PC-3 (cell line): ENCODE measurements around the gene REPS2. TPM values are rescaled to one million over a fixed set of nuclear protein-coding genes. Genes with fewer than 3 reads are reported as not detected.
A peak's percentile ranks its signal among the peaks of the same experiment; 100 is the strongest.

Experiments used
- ATAC-seq: fragments of 200-7000 bp; cut with Tn5 transposase; 2 replicates; pipeline ENCODE4 v1.9.1; 2020; ENCODE audit warnings: mild to moderate bottlenecking, moderate library complexity
- BruUV-seq: library from RNA; stranded (reverse); fragments of 400-500 nt; replicated peaks from 2 replicates; lab custom pipeline; 2021; lab: Mats Ljungman, UMichigan
- CTCF ChIA-PET: fragments of 300-600 bp; sonication (Branson Sonifier 250); formaldehyde crosslinking; loops from one replicate; lab custom pipeline; 2022; ENCODE audit warnings: antibody characterized with exemption; lab: Charles Lee
- POLR2A ChIA-PET: fragments of 300-600 bp; sonication (Branson Sonifier 250); formaldehyde crosslinking; loops from one replicate; lab custom pipeline; 2022; ENCODE audit warnings: antibody characterized with exemption; ENCODE audit not compliant: unreplicated experiment; lab: Charles Lee
- DNase-seq: peaks from one replicate; pipeline ENCODE4 v3.0.0-alpha.2; 2015
- H2AFZ ChIP-seq: fragments of 300-600 bp; sonication (generic); 2 replicates; pipeline ENCODE4 v1.6.0; 2016; ENCODE audit warnings: antibody characterized with exemption, low read length
- H3F3A ChIP-seq: fragments of 300-600 bp; sonication (generic); one replicate; pipeline ENCODE4 v1.6.0; 2017; ENCODE audit warnings: antibody characterized with exemption, low read length, control low read depth, mild to moderate bottlenecking; ENCODE audit not compliant: unreplicated experiment
- H3K27ac ChIP-seq: fragments of 300-600 bp; sonication (generic); 2 replicates; pipeline ENCODE4 v1.5.1; 2016; ENCODE audit warnings: mild to moderate bottlenecking, low read length
- H3K27me3 ChIP-seq: fragments of 300-600 bp; sonication (generic); 2 replicates; pipeline ENCODE4 v1.6.1; 2016; ENCODE audit warnings: low read length, mixed read lengths
- H3K36me3 ChIP-seq: fragments of 300-600 bp; sonication (generic); 2 replicates; pipeline ENCODE4 v1.6.1; 2016; ENCODE audit warnings: low read depth, mixed run types, low read length, mixed read lengths
- H3K4me1 ChIP-seq: fragments of 300-600 bp; sonication (generic); 2 replicates; pipeline ENCODE4 v1.5.1; 2016; ENCODE audit warnings: low read length; ENCODE audit not compliant: insufficient read depth
- H3K4me2 ChIP-seq: fragments of 300-600 bp; sonication (generic); 2 replicates; pipeline ENCODE4 v1.6.0; 2016; ENCODE audit warnings: low read length
- H3K4me3 ChIP-seq: fragments of 300-600 bp; sonication (generic); 2 replicates; pipeline ENCODE4 v1.5.1; 2016; ENCODE audit warnings: mild to moderate bottlenecking, low read length, mixed read lengths
- H3K79me2 ChIP-seq: fragments of 300-600 bp; sonication (generic); 2 replicates; pipeline ENCODE4 v1.6.1; 2017; ENCODE audit warnings: low read length, mixed read lengths
- H3K9ac ChIP-seq: fragments of 300-600 bp; sonication (generic); 2 replicates; pipeline ENCODE4 v1.6.0; 2016; ENCODE audit warnings: mild to moderate bottlenecking, low read length
- H3K9me2 ChIP-seq: fragments of 300-600 bp; sonication (generic); replicated peaks from 2 replicates; pipeline ENCODE4 v1.6.1; 2016; ENCODE audit warnings: mixed run types, low read length, mixed read lengths
- H3K9me3 ChIP-seq: fragments of 300-600 bp; sonication (generic); 2 replicates; pipeline ENCODE4 v1.6.1; 2016; ENCODE audit warnings: low read length, mixed read lengths
- H4K20me1 ChIP-seq: fragments of 300-600 bp; sonication (generic); 2 replicates; pipeline ENCODE4 v1.6.1; 2016; ENCODE audit warnings: low read length, mixed read lengths
- CTCF ChIP-seq: fragments of 300-600 bp; sonication (generic); conservative IDR thresholded peaks from 2 replicates; pipeline ENCODE4 v1.5.1; 2017; ENCODE audit warnings: antibody characterized with exemption, low read depth, mild to moderate bottlenecking, low read length
- EZH2 ChIP-seq: fragments of 300-600 bp; sonication (generic); IDR thresholded peaks from one replicate; pipeline ENCODE4 v1.6.1; 2017; ENCODE audit warnings: antibody characterized with exemption, mild to moderate bottlenecking, low read length; ENCODE audit not compliant: unreplicated experiment
- EZH2phosphoT487 ChIP-seq: fragments of 300-600 bp; sonication (generic); IDR thresholded peaks from 2 replicates; pipeline ENCODE4 v1.6.1; 2018; ENCODE audit warnings: mild to moderate bottlenecking, antibody characterized with exemption, low read length, borderline replicate concordance
- intact Hi-C: fragments of 100-400 bp; cut with micrococcal nuclease; formaldehyde crosslinking; loops from 2 replicates; pipeline ENCODE4 v1.9.0; 2023
- total RNA-seq: library from RNA; depleted of rRNA; stranded (reverse); fragments of >200 nt; gene quantifications from 2 replicates; pipeline ENCODE4 v1.2.3, GENCODE V29; 2014

The REPS2 gene
- total RNA-seq, 1 experiment from 2014 or later = 6.3 TPM

DNA sequence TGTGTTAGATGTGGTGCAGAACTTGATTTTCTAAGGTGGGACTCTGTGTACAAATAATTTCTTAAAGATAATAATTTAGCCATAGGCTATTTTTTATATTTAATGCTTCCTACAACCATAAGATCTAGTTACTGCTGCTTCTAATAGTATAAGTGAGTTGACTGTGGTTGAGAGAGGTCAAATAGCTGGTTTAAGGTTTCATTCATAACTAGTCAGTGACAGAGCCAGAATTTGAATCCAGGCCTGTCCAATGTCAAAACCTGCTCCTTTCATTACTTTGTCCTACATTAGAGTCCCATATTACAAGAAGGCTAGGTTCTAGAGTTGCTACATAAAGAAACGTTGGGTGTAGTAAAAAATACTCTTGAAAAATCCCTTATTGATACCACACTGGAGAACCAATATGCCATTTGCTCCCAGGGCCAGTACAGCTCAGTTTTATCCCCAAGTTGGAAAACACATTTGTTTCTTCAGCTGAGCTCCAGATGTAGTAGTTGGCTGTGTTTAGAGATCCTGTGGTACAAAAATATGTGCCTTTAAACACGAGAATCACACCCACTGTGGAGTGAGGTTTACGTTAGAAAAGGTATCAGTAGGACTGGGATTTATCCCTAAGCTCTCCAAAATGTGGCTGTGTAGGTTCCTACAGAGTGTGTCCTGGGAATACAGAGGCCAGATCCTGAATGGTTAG is 84.3 kb downstream of the REPS2 start:
- ChIA-PET POLR2A (no interaction called here), CTCF (no interaction called here)
- H3K79me2 ChIP-seq = no peaks in the 10 kb centered on the region
- H2AFZ ChIP-seq = no peak overlapping the region
- BruUV-seq = no TSS peak
- TF ChIP-seq CTCF (no peak), EZH2phosphoT487 (no peak)
- no peaks in the 10 kb centered on the region for H3K9me3 ChIP-seq
- no peaks in the 10 kb centered on the region for H3K27me3 ChIP-seq
- no peak overlapping the region for H3K4me2 ChIP-seq
- no peaks in the 10 kb centered on the region for H3K9me2 ChIP-seq
- intact Hi-C loops = no loop called here
- no peaks in the 10 kb centered on the region for H4K20me1 ChIP-seq
- no peak overlapping the region for H3K27ac ChIP-seq
- H3K4me3 ChIP-seq = no peak overlapping the region
- H3K36me3 ChIP-seq = no peaks in the 10 kb centered on the region
- DNase-seq (no peak), ATAC-seq (no peak)
- H3F3A ChIP-seq = no peaks in the 10 kb centered on the region
- H3K4me1 ChIP-seq = no peaks in the 10 kb centered on the region
- no peak overlapping the region for H3K9ac ChIP-seq

GRCh38 chrX:17031827-17032226 is 85.4 kb downstream of the REPS2 start:
- ChIA-PET CTCF (no interaction called here), POLR2A (no interaction called here)
- H3K9me3 ChIP-seq = no peaks in the 10 kb centered on the region
- ATAC-seq (no peak), DNase-seq (no peak)
- TF ChIP-seq EZH2phosphoT487 (no peak), EZH2 (no peak), CTCF (no peak)
- H3K27me3 ChIP-seq = no peaks in the 10 kb centered on the region
- H3F3A ChIP-seq = no peaks in the 10 kb centered on the region
- H3K4me3 ChIP-seq = no peak overlapping the region
- H3K9ac ChIP-seq = no peak overlapping the region
- H4K20me1 ChIP-seq = no peaks in the 10 kb centered on the region
- no peak overlapping the region for H3K27ac ChIP-seq
- H3K4me2 ChIP-seq = no peak overlapping the region
- intact Hi-C loops = no loop called here
- H2AFZ ChIP-seq = no peak overlapping the region
- no peaks in the 10 kb centered on the region for H3K79me2 ChIP-seq
- no TSS peak for BruUV-seq
- H3K9me2 ChIP-seq = no peaks in the 10 kb centered on the region
- H3K36me3 ChIP-seq = no peaks in the 10 kb centered on the region
- H3K4me1 ChIP-seq = no peaks in the 10 kb centered on the region

DNA sequence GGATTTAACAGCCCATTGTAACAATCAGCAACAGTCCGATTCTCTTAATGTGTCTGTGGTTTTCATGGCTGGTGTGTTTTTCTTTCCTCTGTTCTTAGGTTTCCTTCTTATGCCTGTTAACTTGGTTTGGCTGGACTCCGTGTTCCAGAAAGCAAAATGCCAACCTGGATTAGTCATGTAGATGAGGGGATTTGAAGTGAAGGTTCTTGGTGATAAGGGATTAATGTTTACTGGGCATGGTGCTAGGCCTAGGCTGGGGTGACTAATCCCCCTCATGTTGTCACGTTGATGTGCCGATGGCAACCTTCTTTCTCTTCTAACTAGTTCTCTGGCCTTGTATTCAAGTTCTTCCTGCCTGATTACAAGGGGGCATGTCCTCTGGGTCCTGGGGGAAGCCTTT is 85.9 kb downstream of the REPS2 start:
- TF ChIP-seq EZH2phosphoT487 = no peak
- no peak for TF ChIP-seq CTCF
- TF ChIP-seq EZH2 = no peak
- Histone ChIP-seq H3K9me2 (no peaks in the 10 kb centered on the region), H3K36me3 (no peaks in the 10 kb centered on the region), H4K20me1 (no peaks in the 10 kb centered on the region), H3K9ac (no peak overlapping the region), H3K4me3 (no peak overlapping the region), H3K79me2 (no peaks in the 10 kb centered on the region), H3K9me3 (no peaks in the 10 kb centered on the region), H3K4me1 (no peaks in the 10 kb centered on the region), H3K27me3 (no peaks in the 10 kb centered on the region), H3K27ac (no peak overlapping the region), H2AFZ (no peak overlapping the region), H3F3A (no peaks in the 10 kb centered on the region), H3K4me2 (no peak overlapping the region)
- intact Hi-C loops = no loop called here
- CTCF ChIA-PET = no interaction called here
- ATAC-seq (no peak), DNase-seq (peak; percentile 19)
- POLR2A ChIA-PET = no interaction called here
- no TSS peak for BruUV-seq
